GM19023 (cell line): ENCODE measurements around the gene MARCHF6.

ENCODE experiments used
- ATAC-seq: cut with Tn5 transposase; IDR thresholded peaks from one replicate; pipeline ENCODE4 v1.9.1; 2021; ENCODE audit warnings: mild to moderate bottlenecking, moderate library complexity; ENCODE audit not compliant: unreplicated experiment

Gene MARCHF6, protein sequence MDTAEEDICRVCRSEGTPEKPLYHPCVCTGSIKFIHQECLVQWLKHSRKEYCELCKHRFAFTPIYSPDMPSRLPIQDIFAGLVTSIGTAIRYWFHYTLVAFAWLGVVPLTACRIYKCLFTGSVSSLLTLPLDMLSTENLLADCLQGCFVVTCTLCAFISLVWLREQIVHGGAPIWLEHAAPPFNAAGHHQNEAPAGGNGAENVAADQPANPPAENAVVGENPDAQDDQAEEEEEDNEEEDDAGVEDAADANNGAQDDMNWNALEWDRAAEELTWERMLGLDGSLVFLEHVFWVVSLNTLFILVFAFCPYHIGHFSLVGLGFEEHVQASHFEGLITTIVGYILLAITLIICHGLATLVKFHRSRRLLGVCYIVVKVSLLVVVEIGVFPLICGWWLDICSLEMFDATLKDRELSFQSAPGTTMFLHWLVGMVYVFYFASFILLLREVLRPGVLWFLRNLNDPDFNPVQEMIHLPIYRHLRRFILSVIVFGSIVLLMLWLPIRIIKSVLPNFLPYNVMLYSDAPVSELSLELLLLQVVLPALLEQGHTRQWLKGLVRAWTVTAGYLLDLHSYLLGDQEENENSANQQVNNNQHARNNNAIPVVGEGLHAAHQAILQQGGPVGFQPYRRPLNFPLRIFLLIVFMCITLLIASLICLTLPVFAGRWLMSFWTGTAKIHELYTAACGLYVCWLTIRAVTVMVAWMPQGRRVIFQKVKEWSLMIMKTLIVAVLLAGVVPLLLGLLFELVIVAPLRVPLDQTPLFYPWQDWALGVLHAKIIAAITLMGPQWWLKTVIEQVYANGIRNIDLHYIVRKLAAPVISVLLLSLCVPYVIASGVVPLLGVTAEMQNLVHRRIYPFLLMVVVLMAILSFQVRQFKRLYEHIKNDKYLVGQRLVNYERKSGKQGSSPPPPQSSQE

DNA sequence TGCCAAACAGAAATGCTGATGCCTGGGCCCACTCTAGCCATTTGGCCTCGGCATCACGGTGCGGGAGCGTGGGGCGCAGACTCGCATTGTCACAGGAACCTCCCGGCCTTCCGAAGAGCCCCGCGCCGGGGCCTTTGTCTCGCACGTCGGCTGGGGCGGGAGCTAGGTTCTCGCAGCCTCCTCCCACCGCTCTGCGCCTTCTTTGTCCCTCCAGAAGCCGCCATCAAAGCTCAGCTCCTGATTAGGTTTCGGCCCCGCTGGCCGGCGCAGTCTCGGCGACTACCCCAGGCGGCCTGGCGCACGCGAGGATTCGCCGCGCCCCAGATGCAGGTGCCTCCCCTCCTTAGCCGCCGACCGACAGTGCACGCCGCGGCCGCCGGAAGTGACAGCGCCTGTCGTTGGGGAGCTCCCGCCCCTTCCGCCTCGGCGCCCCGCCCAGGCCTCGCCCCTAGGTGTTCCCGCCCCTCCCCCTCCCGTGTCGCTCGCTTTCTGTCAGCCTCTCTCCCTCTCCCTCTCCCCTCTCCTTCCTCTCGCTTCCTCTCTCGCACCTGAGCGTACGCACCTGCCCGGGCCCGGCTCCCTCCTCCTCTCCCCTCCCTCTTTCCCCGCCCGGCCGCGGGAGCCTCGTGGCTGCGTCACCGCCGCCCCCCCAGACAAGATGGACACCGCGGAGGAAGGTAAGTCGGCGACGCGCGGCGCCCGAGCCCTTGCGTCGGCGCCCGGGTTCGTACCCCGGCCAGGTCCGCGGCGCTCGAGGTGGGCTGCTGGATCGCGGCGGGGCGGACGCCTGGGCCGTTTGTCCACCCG is at the start of gene MARCHF6:
Gene MARCHF6 (plus strand): TSS at position 455 of the 807 bp plus-strand sequence. CDS start 204 bp downstream, at position 659.
- ATAC-seq: peak; percentile 90

DNA sequence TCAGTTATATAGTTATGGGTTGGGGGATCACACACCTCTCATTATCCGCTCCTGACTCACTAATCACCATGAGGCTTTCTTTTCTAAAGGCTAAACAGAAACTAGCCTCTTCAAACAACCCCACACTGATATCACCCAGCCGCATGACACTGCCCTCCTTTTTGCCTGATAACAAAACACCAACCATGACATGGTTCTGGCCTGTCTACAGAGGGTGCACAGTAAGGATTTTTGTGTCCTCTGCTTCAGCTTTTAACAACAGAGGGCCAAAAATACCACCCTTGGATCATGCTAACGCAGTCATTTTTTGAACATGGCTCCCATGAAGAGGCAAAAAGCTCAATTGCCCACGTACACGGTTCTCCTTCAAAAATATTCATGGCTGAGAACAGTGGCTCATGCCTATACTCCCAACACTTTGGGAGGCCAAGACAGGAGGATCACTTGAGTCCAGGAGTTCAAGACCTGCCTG is 49.8 kb upstream of the MARCHF6 start:
- ATAC-seq: no peak

DNA sequence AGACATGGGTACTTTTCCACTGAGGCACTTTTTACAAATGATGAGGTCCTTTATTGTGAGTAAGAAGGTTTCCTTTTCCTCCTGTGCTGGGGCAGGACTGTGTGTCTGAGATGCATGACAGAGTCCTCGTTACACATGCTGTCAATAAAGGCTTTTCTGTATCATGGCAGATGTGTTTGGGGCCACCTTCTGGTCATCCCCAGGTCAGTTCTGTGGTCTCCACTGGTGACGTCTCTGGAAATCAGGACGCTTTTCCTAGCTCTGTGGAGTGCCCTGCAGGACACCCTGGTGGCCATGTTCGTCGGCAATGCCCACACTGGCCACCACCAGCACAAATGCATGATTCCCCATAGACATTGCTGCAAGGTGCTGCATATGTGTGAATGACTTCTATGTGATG is 48.6 kb upstream of the MARCHF6 start:
- ATAC-seq: no peak

DNA sequence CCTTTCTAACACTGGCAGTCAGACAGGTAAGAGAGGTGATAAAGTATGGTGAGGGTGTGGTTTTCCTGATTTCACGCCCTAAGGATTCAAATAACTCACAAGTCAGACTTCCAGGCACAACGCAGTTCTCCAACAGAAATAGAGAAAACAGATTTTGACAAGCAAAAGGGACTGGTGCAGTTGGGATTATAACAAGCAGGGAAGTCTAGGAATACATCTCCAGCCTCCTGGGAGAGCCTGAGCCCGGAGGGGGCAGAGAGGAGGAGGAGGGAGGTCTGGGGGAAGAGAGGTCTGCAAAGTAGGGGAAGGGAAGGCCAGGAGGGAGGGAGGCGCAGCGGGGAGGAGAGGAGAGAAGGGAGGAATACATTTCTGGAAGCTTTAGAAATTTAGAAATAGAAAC is 47.4 kb upstream of the MARCHF6 start:
- no peak for ATAC-seq

DNA sequence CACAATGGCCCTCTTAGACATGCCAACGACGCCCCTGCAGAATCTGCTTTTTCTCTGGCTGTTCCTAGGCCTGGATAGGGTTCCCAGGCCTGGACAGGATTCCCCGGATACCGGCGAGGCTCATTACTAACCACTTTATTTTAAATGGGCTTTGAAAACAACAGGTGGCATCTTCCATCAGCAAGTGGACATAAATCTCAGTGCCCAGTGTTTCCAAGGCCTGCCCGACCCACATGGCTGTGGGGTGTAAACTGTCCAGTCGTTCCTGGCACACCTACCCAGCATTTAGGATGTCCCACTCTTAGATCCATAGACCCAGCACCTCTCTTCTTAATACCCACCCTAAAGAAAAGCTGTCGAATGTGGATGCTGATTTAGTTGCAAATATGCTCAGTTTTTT is 46.7 kb upstream of the MARCHF6 start:
- no peak for ATAC-seq

DNA sequence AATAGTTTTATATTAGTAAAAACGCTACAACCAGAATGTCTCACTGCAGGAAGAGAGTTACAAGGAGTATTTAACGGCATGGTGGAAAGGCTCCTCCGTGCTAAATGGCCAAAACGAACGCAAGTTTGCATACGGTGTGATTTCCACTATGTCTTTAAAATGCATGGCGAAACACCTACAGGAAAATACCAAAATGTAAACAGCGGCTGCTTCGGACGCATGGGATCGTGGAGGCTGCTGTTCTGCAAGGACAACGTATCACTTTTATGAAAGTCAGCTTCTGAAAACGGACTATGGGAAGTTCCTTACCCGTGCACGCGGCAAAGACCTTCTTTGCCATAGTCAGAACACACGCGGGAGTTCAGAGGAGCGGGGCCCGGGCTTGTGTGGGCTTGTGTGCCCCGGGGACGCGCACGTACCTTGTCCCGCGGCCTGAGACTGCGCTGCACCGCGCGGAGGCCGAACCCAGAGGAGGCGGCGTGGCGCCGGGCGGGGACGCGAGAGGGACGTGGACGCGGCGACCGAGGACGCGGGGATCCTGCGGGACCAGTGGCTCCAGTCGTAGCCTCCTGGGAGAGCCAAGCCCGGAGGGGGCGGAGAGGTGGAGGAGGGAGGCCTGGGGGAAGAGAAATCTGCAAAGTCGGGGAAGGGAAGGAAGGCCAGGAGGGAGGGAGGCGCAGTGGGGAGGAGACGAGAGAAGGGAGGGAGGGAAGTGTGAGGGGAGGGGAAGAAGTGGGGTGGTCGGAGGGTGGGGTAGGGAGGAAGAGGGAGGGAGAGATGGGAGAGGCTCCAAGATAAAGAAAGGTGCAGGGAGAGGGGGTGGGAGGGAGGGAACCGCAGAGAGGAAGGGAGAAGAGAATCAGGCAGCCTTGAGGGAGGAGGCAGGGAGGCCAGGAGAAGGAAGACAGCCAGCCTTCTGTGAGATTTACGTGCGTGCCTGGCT is 46.0 kb upstream of the MARCHF6 start, which contains the start of gene CMBL:
Gene CMBL (minus strand): TSS at position 697 of the 943 bp plus-strand sequence. CDS start 17,140 bp downstream, outside the sequence.
- peak; percentile 85 for ATAC-seq

DNA sequence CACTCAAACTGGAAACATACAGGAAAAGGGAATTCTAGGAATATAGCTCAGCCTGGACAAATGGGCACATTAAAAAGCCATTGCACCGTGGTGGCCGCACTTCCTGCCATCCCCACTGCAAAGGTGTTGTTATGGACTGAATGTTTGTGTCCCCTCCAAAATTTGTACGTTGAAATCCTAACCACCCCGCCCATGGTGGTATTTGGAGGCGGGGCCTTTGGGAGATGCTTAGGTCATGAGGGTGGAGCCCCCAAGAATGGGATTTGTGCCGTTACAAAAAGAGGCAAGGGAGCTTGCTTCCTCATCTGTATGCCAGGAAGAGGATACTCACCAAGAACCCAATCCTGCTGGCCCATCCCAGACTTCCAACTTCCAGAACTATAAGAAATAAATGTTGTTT is 44.7 kb upstream of the MARCHF6 start:
- no peak for ATAC-seq

DNA sequence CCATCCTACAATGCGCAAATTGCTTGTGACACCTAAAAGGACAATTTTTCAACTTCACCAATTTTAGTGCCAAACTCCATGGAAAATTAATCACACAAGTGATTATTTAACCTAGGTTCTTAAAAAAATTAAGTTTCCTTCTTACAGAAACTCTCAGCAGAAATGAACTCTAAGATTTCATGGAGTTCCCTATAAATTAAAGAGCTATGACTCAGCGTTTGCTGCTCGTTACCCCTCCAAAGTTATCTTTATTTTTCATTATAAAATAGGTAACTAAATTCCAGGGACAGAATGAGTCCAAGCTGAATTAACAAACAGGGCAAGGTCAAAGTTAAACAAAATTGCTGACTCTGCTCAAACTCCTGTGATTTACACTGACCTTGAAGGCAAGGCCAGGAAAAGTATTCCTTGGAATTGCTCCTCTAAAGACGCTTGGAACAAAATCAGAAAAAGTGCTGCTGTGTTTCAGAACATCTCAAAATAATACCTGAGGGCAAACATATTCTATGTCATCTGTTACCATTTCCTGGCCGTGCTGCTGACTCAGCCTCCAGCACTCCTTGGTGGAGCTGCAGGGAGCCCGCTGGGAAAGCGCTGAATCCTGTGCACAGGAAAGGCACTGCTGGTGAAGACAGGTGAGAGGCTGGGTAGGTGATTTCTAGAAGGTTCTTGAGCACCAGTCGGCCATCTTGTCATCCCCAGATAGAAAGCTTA is 43.3 kb upstream of the MARCHF6 start:
- no peak for ATAC-seq

DNA sequence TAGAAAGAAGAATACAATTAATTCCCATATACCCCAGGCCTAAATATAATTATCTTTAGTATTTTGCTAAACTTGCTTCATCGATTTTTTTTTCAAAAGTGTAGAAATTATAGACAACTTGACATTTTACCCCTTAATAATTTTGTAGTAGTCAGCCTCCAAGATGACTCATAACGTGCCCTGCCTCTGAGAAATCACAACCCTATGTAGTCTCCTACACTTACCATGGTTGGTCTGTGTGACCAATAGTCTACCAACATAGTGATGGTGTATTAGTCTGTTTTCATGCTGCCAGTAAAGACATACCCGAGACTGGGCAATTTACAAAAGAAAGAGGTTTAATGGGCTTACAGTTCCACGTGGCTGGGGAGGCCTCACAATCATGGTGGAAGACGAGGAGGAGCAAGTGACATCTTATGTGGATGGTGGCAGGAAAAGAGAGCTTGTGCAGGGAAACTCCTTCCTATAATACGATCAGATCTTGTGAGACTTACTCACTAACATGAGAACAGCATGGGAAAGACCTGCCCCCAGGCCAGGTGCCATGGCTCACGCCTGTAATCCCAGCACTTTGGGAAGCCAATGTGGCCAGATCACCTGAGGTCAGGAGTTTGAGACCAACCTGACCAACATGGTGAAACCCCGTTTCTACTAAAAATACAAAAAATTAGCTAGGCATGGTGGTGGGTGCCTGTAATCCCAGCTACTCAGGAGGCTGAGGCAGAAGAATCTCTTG is 42.5 kb upstream of the MARCHF6 start:
- peak; percentile 40 for ATAC-seq

DNA sequence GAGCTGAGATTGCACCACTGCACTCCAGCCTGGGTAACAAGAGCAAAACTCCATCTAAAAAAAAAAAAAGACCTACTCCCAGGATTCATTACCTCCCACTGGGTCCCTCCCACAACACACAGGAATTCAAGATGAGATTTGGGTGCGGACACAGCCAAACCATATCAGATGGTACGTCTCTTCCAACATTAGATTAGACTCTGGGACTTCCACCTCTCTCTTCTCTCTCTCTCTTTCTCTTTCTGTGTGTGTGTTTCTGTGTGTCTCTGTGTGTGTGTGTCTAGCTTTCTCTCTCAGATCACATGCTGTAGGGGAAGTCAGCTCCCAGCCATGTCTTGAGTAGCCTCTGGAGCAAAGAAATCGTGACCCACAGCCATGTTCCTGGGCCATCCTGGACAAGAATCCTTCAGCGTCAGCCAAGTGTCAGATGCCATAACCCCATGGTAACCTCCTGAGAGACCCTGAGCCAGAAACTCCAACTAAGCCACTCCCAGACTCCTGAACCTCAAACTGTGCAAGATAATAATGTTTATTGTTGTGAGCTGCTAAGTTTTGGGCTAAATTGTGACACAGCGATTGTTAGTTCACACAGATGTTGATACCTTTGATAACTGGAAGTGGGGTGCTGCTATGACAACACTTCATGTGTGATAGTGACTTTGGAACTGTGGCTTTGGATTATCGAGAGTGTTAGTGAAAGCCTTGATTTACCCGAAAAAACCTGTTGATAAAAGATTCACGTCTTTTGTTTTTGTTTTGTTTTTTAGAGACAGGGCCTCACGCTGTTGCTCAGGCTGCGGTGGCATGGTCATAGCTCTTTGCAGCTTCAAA is 41.7 kb upstream of the MARCHF6 start:
- ATAC-seq: no peak

DNA sequence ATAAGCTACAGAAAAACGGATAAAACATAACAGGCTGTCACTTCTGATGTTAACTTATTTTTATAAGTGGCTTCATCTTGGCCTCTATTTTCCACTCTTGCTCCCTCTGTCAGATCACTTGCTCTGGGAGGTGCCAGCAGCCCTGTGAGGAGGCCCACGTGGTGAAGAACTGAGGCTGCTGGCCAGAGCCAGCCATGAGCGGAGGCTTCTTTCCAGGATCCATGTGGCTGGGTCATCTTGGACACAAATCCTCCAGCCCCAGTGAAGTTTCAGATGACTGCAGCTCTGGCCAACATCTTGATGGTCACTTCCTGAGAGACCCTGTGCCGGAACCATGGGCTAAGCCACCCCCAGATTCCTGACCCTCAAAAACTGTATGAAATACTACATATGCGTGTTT is 38.3 kb upstream of the MARCHF6 start:
- no peak for ATAC-seq

DNA sequence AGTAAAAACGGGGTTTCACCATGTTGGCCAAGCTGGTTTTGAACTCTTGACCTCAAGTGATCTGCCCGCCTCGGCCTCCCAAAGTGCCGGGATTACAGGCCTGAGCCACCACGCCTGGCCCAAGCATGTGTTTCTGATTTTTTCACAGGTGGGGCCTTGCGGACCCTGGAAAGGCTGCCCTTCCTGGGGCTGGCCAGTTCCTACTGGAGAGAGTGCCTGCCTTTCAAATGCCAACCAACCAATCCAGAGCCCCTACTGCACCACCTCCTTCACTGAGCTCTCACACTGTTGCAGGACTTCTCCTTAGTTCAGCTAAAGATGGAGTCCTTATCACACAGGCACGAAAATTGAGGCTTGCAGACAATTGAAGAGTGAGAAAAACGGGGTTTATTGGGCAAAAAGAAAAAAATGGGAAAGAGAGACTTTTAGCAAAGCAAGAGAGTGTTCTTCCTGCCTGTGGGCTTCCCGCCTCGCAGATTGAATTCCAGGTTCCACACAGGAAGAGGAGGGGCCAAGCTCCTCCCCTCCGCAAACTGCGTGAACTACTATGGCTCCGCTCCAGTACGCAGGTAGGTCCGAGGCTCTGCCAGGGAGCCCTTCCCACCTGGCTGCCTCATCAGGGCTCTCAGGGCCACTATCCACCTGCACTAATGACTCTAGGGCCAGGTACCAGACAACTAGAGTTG is 37.5 kb upstream of the MARCHF6 start:
- no peak for ATAC-seq

DNA sequence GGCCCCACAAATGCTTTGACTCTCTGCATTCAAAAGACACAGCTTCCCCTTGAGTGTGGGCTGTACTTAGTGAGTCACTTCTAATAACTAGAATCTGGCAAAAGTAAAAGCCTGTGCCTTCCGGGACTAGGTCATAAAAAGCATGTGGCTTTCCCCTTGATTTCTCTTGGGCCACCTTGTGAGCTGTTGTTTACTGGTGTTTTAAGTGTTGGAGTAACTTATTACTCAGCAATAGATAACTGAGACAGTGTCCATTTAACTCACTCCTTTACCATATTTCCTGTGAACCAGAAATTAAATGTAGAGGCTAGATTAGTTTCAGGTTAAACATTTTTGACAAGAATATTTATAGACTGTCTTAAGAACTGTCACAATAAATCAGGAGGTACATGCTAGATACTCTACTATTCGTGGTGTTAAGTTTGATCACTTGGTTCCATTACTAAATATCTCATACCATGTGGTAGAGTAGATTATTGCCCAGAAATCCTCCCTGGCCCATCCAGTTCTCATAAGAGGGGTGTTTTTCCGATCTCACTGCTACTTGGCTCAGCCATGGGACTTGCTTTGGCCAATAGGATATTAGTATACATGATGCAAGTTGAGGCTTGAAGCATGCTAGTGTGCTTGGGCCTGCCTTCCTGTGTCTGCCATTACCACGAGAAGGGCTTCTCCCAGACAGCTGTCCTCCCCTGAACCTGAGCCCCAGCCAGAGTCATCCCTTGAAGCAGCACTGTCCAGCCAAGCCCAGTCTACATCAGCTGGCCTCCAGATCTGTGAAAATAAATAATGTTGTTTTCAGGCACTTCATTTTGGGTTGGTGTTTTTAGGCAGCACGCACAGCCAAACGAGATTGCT is 35.4 kb upstream of the MARCHF6 start:
- no peak for ATAC-seq

DNA sequence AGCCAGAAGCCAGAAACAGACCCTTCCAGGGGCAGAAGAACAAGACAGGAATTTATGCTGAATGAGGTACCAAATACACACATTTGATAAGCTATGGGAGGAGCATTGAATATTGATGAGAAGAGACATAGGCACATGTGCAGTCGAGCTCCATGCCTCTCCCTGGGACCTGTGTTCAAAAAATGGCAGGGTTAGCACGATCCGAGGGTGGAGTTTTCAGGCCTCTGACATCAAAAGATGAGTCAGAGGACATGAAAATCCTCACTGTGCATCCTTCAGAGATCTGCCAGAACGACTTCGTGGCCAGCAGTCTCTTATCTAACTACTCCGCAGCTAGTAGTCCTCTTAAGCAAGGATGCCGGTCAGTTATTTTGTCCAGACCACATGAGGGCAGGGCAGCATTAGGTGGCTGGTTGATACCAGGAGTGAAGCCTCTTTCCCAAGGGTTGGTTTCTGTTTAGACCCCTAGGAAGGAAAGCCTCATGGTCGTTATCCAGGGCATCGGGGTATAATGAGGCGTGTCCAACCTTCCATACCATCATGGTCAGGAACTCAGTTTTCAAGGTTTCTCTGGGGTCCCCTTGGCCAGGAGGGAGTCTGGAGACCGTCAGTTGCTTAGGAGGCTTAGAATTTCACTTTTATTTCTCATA is 34.2 kb upstream of the MARCHF6 start:
- ATAC-seq: no peak

DNA sequence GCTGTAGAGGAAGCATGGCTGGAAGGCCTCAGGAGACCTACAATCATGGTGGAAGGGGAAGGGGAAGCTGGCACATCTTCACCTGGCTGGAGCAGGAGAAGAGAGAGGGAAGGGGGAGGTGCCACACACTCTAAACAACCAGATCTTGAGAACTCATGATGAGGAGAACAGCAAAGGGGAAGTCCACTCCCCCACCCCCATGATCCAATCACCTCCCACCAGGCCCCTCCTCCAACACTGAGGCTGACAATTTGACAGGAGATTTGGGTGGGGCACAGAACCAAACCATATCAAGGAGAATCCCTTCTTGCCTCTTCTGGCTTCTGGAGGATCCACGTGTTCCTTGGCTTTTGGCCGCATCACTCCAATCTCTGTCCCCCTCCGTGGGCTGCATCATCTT is 32.7 kb upstream of the MARCHF6 start:
- no peak for ATAC-seq
